HUDEP-2 (cell line): Measurements from ENCODE around the gene PPP2R2D.
"Not testable (repeated sequence)": the region's sequence is repeated elsewhere in the genome, so short reads cannot be mapped to it uniquely, and the experiment has no call there.

Experiments used
- DNase-seq, 76 experiments: peaks; one replicate each; lab custom pipeline; 2025; ENCODE audit not compliant: unreplicated experiment in 76 of 76; lab: John Stamatoyannopoulos, UW

Gene PPP2R2D

GRCh38 chr10:131987786-131988185, 87.0 kb downstream of the PPP2R2D start:
- DNase-seq, result not testable (repeated sequence)

- DNase-seq, result no peak
Measured at GRCh38 chr10:131991726-131992125, 90.9 kb downstream of the PPP2R2D start.

GRCh38 chr10:131993275-131993674, 92.5 kb downstream of the PPP2R2D start:
- DNase-seq, result no peak

- DNase-seq, result no peak
Measured at GRCh38 chr10:131994435-131994834, 93.6 kb downstream of the PPP2R2D start.

- DNase-seq, result no peak
Measured at GRCh38 chr10:131996466-131997365, 95.9 kb downstream of the PPP2R2D start.

GRCh38 chr10:131997366-131998049, 96.7 kb downstream of the PPP2R2D start:
- DNase-seq, result no peak

GRCh38 chr10:131998050-131998844, 97.4 kb downstream of the PPP2R2D start:
- no peak for DNase-seq

- DNase-seq, result no peak
Measured at GRCh38 chr10:131998845-131999681, 98.3 kb downstream of the PPP2R2D start.

GRCh38 chr10:132001238-132001972, 100.6 kb downstream of the PPP2R2D start:
- DNase-seq, result no peak

- DNase-seq, result no peak
Measured at GRCh38 chr10:132002004-132002403, 101.2 kb downstream of the PPP2R2D start.

GRCh38 chr10:132003282-132003924, 102.6 kb downstream of the PPP2R2D start:
- DNase-seq, result no peak

GRCh38 chr10:132004052-132004451, 103.2 kb downstream of the PPP2R2D start:
- no peak for DNase-seq

- DNase-seq, result peak in 7 of 76 experiments; percentile 3 to 24 (median 11)
Measured at GRCh38 chr10:132005147-132005546, 104.3 kb downstream of the PPP2R2D start.

GRCh38 chr10:132006966-132007365, 106.2 kb downstream of the PPP2R2D start:
- DNase-seq, result no peak

GRCh38 chr10:132007681-132008080, 106.9 kb downstream of the PPP2R2D start:
- no peak for DNase-seq
